DMS 273 treated with DMSO at 0.1 percent for 48 hours (cell line): ENCODE data around the gene CPAMD8.

Source experiments
- DNase-seq: peaks from one replicate; lab custom pipeline; 2025; lab: John Stamatoyannopoulos, UW

Gene CPAMD8

GRCh38 chr19:16892868-16893685 lies 133.5 kb downstream of the CPAMD8 start:
- no peak for DNase-seq

- DNase-seq = no peak
These were observed 134.2 kb downstream of the CPAMD8 start for GRCh38 chr19:16892436-16892835.

GRCh38 chr19:16891696-16892382 lies 134.8 kb downstream of the CPAMD8 start:
- no peak for DNase-seq

- DNase-seq = no peak
These were observed 136.0 kb downstream of the CPAMD8 start for GRCh38 chr19:16890461-16891184.

- DNase-seq = no peak
These were observed 136.6 kb downstream of the CPAMD8 start for GRCh38 chr19:16889883-16890460.

GRCh38 chr19:16889366-16889882 lies 137.2 kb downstream of the CPAMD8 start:
- no peak for DNase-seq

GRCh38 chr19:16888629-16889365 lies 137.8 kb downstream of the CPAMD8 start, which contains the start of gene F2RL3:
Gene F2RL3 (plus strand): TSS chr19:16888999. CDS start chr19:16889190, 191 bp downstream.
- DNase-seq = no peak

GRCh38 chr19:16887353-16888265 lies 139.0 kb downstream of the CPAMD8 start:
- no peak for DNase-seq

GRCh38 chr19:16886305-16886880 lies 140.2 kb downstream of the CPAMD8 start:
- no peak for DNase-seq

GRCh38 chr19:16885166-16885565 lies 141.4 kb downstream of the CPAMD8 start:
- no peak for DNase-seq

- DNase-seq = no peak
These were observed 143.1 kb downstream of the CPAMD8 start for GRCh38 chr19:16883522-16883921.

GRCh38 chr19:16882146-16882545 lies 144.5 kb downstream of the CPAMD8 start:
- no peak for DNase-seq

GRCh38 chr19:16880884-16881554 lies 145.6 kb downstream of the CPAMD8 start:
- DNase-seq = no peak

GRCh38 chr19:16878181-16878965 lies 148.2 kb downstream of the CPAMD8 start:
- no peak for DNase-seq

- no peak for DNase-seq
These were observed 149.0 kb downstream of the CPAMD8 start for GRCh38 chr19:16877581-16877980.

GRCh38 chr19:16876904-16877361 lies 149.7 kb downstream of the CPAMD8 start:
- DNase-seq = no peak

- no peak for DNase-seq
These were observed 150.7 kb downstream of the CPAMD8 start for GRCh38 chr19:16875584-16876555.
